DND-41 (cell line): ENCODE measurements around the gene DDRGK1.

Experiments used
- CTCF ChIP-seq: IDR thresholded peaks from 2 replicates; pipeline ENCODE4 v1.5.1; 2012; ENCODE audit warnings: borderline replicate concordance, low read length, moderate library complexity, mild to moderate bottlenecking; ENCODE audit not compliant: poor library complexity, severe bottlenecking; ENCODE audit errors: extremely low read depth
- EZH2 ChIP-seq: IDR thresholded peaks from 3 replicates; pipeline ENCODE4 v1.6.1; 2012; ENCODE audit warnings: borderline replicate concordance, low read depth, mild to moderate bottlenecking, moderate library complexity, low read length, inconsistent platforms; ENCODE audit not compliant: severe bottlenecking

DNA sequence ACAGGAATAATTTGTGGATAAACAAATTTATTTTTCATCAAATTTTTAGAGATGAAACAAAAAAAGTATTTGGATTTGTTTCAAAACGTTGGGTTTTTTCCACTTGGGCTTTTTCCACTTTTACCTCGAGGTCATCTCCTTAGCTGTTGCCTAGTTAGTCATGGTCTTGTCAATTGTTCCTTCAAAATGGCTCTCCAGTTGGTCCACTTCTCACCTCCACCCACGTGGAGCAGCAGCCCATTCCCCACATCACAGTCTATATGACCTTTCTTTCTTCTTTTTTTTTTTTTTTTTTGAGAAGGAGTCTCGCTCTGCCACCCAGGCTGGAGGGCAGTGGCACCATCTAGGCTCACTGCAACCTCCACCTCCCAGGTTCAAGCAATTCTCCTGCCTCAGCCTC is 41.2 kb upstream of the DDRGK1 start:
- TF ChIP-seq CTCF (no peak), EZH2 (no peak)
